ENCODE measurements around the gene CDKN2D.
"Not testable (repeated sequence)": the region's sequence is repeated elsewhere in the genome, so short reads cannot be mapped to it uniquely, and the experiment has no call there.

The CDKN2D gene

DNA sequence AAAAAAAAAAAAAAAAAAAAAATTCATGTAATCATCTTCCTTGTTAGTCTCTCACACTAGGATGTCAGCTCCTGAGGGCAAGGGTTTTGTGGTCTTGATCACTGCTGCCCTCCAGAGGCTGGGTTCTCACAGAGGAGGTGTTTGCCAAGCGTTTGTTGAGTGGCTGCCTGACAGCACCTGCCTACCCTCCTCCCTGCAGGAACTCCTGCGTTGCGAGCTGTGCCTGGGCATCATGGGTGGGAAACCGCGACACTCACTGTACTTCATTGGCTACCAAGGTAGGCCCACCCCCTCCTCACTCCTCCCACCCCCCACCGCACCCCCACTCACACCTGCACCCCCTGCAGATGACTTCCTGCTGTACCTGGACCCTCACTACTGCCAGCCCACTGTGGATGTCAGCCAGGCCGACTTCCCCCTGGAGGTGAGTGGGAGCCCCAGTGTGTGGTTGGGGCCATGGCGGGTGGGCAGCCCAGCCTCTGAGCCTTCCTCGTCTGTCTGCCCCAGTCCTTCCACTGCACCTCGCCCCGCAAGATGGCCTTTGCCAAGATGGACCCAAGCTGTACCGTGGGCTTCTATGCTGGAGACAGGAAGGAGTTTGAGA, 17.0 kb downstream of the CDKN2D start:
- DNase-seq (ENCODE audit: low read depth): no peak

DNA sequence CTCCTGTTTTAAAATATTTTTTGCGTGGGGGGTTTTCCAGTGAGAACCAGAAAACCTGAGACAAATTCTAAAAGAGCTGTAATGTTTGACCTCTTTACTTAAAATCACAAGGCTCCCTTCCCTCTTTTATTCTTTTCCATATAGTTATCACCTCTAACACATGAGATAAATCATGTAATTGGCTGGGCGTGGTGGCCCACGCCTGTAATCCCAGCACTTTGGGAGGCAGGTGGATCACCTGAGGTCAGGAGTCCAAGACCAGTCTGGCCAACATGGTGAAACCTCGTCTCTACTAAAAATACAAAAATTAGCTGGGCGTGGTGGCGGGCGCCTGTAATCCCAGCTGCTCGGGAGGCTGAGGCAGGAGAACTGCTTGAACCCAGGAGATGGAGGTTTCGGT, 17.8 kb downstream of the CDKN2D start:
- not testable (repeated sequence) for DNase-seq (ENCODE audit: low read depth)

DNA sequence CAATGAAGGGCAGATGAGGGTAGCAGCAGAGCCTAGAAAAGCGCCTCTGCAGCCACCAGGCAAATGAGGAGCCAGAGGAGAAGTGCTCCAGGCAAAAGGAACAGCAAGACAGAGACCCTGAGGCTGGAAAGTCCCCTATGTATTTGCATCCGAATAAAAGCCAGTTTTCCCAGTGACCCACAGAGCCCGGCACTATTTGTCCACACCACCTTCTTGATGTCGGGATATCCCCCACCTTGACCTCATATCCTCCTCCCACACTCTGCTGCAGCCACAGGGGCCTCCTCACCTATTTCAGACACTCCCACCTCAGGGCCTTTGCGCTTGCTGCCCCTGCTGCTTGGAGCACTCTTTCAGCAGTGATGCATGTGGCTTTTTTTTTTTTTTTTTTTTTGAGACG, 18.4 kb downstream of the CDKN2D start:
- DNase-seq (ENCODE audit: low read depth): no peak

DNA sequence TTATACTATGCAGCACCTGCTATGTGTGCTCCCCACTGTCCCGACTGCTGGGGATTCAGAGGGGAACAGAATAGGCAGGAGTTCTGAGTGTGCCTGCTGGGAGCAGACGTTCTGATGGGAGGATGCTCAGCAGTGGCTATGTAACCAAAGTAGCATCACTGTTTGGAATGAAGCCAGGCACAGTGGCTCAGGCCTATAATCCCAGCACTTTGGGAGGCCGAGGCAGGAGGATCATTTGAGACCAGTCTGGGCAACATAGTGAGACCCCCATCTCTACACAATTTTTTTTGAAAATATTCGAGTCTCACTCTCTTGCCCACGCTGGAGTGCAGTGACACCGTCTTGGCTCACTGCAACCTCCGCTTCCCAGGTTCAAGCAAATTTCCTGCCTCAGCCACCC, 19.0 kb downstream of the CDKN2D start:
- no peak for DNase-seq (ENCODE audit: low read depth)

DNA sequence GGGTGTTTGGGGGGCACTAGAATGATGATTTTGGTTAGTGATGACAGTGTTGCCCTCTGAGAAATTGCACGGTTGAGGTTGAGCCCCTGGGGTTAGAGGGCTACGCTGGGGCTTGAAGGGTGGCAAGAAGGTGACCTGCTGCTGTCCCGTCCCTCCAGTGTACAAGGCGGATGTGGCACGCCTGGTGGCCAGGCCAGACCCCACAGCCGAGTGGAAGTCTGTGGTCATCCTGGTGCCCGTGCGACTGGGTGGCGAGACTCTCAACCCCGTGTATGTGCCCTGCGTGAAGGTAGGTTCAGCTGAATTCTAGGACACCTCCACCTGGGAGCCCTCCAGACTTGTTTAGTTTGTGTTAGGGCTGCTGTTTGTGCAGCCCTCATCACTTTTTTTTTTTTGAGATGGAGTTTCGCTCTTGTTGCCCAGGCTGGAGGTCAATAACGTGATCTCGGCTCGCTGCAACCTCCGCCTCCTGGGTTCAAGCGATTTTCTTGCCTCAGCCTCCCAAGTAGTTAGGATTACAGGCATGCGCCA, 20.0 kb downstream of the CDKN2D start:
- no peak for DNase-seq (ENCODE audit: low read depth)

DNA sequence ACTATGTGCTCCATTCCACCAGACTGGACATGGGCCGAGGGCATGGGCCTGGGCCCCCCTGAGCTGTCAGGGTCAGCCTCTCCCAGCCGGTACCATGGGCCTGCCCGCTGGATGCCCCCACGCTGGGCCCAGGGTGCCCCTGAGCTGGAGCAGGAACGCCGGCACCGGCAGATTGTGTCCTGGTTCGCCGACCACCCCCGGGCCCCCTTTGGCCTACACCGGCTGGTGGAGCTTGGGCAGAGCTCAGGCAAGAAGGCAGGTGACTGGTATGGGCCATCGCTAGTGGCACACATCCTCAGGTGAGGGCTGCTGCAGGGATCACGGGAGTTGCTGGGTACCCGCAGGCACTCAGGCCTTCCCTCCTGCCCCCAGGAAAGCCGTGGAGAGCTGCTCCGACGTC, 22.0 kb downstream of the CDKN2D start:
- DNase-seq (ENCODE audit: low read depth): no peak

DNA sequence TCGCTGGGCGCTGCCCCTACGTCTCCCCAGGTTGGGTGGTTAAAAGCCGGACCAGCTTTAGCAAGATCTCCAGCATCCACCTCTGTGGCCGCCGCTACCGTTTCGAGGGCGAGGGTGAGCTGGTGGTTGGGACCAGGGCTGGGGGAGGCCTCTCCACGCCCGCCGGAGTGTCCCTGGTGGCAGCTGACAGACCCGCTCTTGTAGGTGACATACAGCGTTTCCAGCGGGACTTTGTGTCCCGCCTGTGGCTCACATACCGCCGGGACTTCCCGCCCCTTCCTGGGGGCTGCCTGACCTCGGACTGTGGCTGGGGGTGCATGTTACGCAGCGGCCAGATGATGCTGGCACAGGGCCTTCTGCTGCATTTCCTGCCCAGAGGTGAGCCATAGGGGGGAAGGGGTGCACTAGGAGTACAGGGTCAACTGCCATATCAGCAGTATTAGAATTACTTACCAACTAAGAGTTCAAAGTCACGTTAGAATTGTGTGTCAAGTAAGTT, 24.0 kb downstream of the CDKN2D start:
- DNase-seq (ENCODE audit: low read depth): no peak

DNA sequence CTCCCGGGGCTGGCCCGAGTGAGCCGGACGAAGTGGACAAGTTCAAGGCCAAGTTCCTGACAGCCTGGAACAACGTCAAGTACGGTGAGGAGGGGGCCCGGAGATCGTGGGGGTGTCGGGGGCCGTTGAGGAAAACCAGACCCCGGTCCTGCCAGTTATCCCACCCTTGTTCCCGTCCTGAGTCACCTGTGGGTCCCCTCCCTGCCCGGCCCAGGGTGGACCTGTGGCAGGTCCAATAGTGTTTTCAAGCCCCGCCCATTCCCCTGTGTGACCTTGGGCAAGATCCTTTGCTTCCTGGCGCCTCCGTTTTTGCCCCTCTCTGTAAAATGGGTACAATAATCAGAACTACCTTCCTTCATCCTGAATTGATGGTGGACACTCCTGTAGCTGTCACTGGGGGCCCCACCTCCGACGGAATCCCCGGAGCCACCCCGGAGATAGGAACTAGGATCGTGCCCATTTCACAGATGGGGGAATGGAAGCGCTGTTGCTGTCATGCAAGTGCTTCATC, 24.5 kb downstream of the CDKN2D start:
- no peak for DNase-seq (ENCODE audit: low read depth)

DNA sequence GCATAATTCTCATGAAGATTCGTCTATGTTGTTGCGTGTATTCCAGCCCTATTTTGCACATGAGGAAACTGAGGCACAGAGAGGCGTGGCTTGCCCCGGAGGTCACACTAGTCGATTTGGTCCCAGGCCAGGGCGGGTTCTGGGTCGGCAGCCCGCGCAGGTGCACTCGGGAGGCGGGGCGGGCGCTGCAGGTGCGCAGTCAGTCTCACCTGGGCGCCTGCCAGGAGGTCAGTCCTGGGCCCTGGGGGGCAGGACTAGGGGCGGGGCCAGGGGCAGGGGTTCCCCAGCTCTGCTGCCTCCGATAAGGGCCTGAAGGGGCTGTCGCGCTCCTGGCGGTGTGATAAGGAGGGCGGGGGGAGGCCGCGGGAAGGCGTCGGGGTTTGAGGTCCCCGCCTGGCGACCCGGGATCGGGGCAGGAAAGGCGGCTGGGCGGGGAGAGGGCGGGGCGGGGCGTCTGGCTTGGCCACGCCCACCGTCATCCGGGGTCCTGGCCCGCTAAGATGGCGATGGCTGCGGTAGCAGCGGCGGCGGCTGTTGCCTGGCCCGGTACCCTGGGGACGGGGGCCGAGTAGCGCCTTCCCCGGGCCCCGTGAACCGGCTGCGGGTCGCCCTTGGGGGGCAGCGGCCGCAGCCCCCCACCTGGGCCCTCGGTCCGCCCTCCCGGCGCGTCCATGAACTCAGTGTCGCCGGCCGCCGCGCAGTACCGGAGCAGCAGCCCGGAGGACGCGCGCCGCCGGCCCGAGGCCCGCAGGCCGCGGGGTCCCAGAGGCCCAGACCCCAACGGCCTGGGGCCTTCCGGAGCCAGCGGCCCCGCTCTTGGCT, 25.1 kb downstream of the CDKN2D start, which contains the start of gene ATG4D:
TSS of gene ATG4D (plus strand) at position 485 of the 822 bp plus-strand sequence. CDS start at position 672, 187 bp downstream.
- DNase-seq (ENCODE audit: low read depth): peak; percentile 66

DNA sequence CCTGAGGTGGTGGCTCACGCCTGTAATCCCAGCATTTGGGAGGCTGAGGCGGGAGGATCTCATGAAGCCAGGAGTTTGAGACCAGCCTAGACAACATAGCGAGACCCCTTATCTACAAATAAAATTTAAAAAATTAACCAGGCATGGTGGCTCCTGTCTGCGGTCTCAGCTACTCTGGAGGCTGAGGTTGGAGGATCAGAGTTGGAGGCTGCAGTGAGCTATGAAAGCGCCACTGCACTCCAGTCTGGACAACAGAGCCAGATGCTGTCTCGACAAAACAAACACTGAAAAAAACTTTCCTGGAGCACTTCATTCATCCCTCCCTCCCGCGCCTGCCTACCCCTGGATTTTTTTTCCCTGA, 25.7 kb downstream of the CDKN2D start:
- DNase-seq (ENCODE audit: low read depth): no peak

DNA sequence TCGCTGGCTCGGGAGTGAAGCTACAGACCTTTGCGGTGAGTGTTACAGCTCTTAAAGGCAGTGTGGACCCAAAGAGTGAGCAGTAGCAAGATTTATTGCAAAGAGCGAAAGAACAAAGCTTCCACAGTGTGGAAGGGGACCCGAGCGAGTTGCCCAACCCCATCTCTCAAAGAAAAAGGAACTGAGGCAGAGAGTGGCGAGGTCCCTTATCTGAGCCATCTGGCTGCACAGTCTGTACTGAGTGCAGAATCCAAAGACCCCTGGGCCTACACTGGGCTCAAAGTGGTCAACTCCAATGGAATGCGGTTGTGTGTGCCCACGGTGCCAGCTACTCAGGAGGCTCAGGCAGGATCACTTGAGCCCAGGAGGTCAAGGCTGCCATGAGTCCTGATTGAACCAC, 29.8 kb downstream of the CDKN2D start:
- not testable (repeated sequence) for DNase-seq (ENCODE audit: low read depth)

DNA sequence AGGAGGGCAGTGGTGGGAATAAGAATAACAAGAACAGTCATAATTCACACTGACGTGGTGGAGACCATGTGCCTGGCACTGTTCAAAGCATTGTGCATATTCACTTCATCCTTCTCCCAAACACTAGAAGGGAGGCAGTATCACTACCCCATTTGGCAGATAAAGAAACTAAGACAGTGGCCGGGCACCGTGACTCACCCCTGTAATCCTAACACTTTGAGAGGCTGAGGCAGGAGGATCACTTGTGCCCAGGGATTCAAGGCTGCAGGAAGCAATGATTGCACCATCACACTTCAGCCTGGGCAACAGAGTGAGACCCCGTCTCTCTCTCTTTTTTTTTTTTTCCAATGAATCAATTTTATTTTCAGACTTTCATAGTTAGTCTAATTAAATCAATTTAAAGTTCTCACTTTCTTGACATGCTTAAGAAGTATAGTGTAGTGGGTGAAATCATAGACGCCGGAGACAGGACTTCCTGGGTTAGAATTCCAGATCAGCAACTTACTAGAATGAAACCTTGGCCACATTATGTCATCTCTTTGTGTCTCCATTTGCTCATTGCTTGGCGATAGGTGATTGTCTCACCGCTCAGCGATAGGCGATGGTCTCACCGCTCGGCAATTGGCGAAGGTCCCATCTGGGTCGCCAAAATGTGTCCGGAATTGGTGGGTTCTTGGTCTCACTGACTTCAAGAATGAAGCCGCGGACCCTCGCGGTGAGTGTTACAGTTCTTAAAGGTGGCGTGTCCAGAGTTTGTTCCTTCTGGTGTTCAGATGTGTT, 30.4 kb downstream of the CDKN2D start:
- DNase-seq (ENCODE audit: low read depth): no peak

DNA sequence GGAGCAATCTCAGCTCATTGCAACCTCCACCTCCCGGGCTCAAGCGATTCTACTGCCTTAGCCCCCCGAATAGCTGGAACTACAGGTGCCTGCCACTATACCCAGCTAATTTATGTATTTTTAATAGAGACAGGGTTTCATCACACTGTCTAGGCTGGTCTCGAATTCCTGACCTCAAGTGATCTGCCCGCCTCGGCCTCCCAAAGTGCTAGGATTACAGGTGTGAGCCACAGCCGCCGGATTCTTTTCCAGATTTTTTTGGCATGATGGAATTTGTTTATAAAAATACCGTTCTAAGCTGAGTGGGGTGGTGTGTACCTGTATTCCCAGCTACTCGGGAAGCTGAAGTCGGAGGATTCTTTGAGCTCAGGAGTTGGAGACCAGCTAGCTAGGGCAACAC, 31.1 kb downstream of the CDKN2D start:
- no peak for DNase-seq (ENCODE audit: low read depth)

DNA sequence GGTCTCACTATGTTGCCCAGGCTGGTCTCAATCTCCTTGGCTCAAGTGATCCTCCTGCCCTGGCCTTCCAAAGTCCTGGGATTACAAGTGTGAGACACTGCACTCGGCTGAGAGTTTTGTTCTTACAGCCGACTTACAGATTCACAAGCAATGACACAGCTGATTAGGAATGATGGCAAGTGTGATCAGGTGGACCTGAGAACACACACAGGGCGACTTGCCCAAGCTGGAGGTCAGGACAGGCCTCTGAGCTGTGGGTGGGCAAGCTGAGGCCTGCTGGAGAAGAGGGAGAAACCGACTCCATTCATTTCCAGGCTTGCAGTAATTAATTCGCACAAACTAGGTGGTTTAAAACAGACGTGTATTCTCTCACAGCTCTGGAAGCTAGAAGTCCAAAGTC, 33.2 kb downstream of the CDKN2D start:
- DNase-seq (ENCODE audit: low read depth): no peak

DNA sequence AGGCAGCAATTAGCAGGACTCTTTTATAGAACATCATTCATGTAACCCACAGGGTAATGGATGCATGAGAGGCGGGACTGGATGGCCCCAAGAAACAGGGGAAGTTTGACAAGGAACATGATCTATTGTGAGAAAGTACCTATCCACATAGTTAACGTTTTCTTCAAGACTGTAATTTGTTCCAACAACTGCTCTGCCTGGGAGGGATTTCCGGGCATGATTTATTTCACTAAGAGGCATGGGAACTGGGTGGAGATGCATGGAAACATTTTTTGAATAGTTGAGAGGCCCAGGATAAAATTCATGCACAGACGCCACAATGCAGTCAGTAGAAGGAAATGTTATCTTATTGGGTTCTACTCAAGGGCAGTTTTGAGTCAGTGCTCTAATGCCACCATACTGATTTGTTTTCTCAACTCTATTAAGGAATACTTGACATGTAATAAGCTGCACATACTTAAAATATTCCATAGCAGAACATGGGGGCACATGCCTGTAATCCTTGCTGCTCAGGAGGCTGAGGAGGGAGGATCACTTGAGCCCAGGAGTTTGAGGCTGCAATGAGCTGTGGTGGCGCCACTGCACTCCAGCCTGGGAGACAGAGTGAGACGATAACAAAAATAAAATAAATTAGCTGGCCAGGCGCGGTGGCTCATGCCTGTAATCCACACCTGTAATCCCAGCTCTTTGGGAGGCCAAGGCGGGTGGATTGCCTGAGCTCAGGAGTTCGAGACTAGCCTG, 35.0 kb downstream of the CDKN2D start:
- DNase-seq (ENCODE audit: low read depth): no peak

DNA sequence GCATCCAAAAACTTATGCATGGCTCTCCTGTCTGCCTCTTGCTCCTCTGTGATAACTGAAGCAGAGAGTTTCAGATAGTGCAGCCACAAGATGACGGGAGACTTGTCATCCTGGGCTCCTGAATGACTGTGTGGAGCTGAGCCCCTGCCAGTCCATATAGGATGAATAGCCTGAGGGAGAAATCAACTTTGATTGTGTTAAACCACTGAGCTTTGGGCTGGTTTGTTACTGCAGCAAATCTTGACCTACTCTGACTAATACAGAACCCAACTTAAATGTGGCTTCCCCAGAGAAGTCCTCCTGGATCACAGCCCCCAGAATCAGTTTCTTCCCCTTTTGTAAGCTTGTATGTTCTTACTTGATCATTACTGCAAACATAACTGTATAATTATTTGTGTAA, 36.3 kb downstream of the CDKN2D start:
- DNase-seq (ENCODE audit: low read depth): no peak

DNA sequence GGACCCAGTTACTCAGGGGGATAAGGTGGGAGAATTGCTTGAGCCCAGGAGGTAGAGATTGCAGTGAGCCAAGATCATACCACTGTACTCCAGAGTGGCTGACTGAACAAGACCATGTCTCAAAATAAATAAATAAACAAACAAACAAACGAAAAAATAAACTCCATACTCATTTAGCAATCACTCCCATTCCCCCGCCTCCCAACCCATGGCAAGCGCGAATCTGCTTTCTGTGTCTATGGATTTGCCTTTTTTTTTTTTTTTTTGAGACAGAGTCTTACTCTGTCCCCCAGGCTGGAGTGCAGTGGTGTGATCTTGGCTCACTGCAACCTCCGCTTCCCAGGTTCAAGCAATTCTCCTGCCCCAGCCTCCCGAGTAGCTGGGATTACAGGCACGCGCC, 41.9 kb downstream of the CDKN2D start:
- not testable (repeated sequence) for DNase-seq (ENCODE audit: low read depth)

DNA sequence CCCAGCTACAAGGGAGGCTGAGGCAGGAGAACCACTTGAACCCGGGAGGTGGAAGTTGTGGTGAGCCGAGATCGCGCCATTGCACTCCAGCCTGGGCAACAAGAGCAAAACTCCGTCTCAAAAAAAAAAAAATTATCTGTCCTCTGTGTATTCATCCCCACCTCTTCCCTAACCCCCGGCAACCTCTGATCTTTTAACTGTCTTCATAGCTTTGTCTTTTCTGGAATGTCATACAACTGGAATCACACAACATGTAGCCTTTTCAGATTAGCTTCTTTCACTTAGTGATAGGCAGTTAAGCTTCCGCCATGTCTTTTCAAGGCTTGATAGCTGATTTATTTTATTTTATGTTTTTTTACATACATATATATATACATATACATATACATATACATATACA, 43.1 kb downstream of the CDKN2D start:
- DNase-seq (ENCODE audit: low read depth): no peak

DNA sequence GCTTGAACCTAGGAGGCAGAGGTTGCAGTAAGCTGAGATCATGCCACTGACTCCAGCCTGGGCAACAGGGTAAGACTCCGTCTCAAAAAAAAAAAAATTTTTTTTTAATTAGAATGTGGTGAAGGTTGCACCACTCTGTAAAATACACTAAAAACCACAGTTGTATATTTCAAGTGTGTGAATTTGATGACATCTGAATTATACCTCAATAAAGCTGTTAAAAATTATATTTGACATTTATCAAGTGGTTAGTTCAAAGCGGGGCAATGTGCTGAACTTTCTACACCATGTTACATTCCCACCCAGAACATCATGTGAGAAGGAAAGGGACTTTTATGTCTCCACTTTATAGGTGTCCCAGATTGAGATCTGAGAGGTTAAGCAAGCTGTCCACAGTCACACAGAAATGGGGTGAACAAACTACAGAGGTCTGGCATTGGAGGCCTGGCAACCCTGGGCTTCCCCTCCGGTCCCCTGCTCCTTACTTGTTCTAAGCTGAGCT, 45.6 kb downstream of the CDKN2D start:
- DNase-seq (ENCODE audit: low read depth): no peak

DNA sequence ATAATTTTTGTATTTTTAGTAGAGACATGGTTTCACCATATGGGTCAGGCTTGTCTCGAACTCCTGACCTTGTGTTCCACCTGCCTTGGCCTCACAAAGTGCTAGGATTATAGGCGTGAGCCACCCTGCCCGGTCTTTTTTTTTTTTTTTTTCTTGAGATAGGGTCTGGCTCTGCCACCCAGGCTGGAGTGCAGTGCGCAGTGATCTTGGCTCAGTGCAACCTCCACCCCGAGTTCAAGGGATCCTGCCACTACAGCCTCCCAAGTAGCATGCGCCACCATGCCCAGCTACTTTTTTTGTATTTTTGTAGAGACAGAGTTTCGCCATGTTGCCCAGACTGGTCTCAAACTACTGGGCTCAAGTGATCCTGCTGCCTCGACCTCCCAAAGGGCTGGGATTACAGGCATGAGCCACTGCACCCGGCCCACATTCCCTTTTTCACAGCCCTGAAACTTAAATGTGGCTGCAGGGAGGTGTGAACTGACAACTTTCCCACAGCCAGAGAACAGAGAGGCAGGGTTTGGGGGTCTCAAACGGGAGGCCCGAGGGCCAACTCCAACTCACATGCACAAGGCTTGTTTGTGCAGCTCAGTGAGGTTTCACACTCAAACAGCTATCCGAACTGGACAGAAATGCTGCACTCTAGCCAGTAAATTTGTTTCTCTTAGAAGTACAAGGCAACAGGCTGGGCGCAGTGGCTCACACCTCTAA, 47.2 kb downstream of the CDKN2D start:
- DNase-seq (ENCODE audit: low read depth): no peak
